B cell (primary cell): Measurements from ENCODE around the gene EVI5L.

Experiments used
- EZH2 ChIP-seq: IDR thresholded peaks from 2 replicates; pipeline ENCODE4 v1.6.1; 2012; ENCODE audit warnings: borderline replicate concordance, low read depth, mild to moderate bottlenecking, moderate library complexity, low read length; ENCODE audit not compliant: insufficient read depth, poor library complexity, severe bottlenecking
- TF ChIP-seq, protein P1 (sequence below): fragments of 200-600 bp; IDR thresholded peaks from one replicate; pipeline ENCODE4 v1.8.0; 2022; ENCODE audit warnings: antibody characterized with exemption, mild to moderate bottlenecking

DNA sequence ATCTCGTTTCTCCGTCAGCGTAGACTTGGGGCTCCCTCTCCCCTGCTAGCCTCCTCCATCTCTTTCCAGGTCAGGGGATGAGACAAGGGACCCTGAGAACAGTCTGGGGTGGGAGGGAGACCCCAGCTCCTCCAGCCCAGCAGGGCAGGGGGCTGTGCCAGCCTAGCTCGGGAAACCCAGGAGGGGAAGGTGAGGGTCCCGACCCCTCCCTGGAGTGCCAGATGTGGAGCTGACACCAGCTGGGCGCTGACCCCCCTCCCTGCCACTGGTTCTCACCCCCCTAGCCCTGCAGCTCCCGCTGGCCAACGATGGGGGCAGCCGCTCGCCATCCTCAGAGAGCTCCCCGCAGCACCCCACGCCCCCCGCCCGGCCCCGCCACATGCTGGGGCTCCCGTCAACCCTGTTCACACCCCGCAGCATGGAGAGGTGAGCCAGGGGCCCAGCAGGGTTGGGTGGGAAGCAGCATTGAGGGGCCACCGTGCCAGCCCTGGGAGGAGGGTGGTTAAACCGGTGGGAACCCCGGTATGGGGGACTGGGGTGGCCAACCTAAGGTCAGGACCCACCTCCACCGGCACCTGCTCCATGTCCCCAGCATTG lies 79.6 kb downstream of the EVI5L start:
- TF ChIP-seq, protein P1, sequence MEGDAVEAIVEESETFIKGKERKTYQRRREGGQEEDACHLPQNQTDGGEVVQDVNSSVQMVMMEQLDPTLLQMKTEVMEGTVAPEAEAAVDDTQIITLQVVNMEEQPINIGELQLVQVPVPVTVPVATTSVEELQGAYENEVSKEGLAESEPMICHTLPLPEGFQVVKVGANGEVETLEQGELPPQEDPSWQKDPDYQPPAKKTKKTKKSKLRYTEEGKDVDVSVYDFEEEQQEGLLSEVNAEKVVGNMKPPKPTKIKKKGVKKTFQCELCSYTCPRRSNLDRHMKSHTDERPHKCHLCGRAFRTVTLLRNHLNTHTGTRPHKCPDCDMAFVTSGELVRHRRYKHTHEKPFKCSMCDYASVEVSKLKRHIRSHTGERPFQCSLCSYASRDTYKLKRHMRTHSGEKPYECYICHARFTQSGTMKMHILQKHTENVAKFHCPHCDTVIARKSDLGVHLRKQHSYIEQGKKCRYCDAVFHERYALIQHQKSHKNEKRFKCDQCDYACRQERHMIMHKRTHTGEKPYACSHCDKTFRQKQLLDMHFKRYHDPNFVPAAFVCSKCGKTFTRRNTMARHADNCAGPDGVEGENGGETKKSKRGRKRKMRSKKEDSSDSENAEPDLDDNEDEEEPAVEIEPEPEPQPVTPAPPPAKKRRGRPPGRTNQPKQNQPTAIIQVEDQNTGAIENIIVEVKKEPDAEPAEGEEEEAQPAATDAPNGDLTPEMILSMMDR, result no peak
- no peak for TF ChIP-seq EZH2
